HUES6 (cell line): ENCODE data around the gene SNX11.

Source experiments
- H3K27ac ChIP-seq: 2 replicates; pipeline ENCODE4 v1.7.0; 2013; ENCODE audit warnings: low read depth, mild to moderate bottlenecking, low read length, inconsistent platforms
- H3K27me3 ChIP-seq: 2 replicates; pipeline ENCODE4 v1.6.1; 2013; ENCODE audit warnings: low read length; ENCODE audit not compliant: control insufficient read depth, insufficient read depth
- H3K36me3 ChIP-seq: 2 replicates; pipeline ENCODE4 v1.6.1; 2013; ENCODE audit warnings: low read length; ENCODE audit not compliant: control insufficient read depth, insufficient read depth
- H3K4me1 ChIP-seq: 2 replicates; pipeline ENCODE4 v1.6.1; 2013; ENCODE audit warnings: low read length; ENCODE audit not compliant: control insufficient read depth, insufficient read depth
- H3K4me3 ChIP-seq: 2 replicates; pipeline ENCODE4 v1.5.1; 2013; ENCODE audit warnings: low read depth, low read length
- H3K9ac ChIP-seq: one replicate; pipeline ENCODE4 v1.6.1; 2013; ENCODE audit warnings: mild to moderate bottlenecking, low read length
- H3K9me3 ChIP-seq: 2 replicates; pipeline ENCODE4 v1.6.1; 2013; ENCODE audit warnings: low read depth, low read length; ENCODE audit not compliant: control insufficient read depth, insufficient read depth

SNX11 gene

DNA sequence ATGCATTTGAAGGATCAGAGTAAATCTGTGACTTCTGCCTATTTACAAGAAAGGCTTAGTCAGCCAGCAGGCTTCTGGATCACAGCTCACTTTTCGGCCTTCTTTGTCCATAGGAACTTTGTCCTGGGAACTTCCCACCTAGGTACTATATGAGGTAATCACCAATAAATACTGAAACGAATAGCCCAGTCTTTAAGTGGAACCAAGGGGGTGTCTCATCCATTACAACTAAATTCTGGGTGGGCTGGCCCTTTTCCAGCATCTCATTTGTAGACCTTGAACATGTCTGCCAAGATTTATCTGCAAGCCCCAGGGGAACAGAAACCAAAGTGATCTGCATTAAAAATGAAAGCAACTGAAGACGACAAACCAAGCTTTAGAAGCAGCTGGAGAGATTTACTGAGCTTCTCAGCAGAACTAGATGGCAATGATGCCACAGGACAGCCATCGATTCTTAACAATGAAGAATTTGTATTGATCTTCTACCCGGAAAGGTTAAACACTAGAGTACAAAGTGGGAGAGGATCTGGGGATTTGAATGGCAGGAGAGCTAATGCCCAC, 55.5 kb downstream of the SNX11 start:
- no peaks in the 10 kb centered on the region for H3K36me3 ChIP-seq
- no peak overlapping the region for H3K9ac ChIP-seq
- peaks cover 50% of the 10 kb centered on the region for H3K4me1 ChIP-seq
- H3K27me3 ChIP-seq: peaks cover 5% of the 10 kb centered on the region; the same call in 1 of the 2 replicates
- no peak overlapping the region for H3K4me3 ChIP-seq
- no peak overlapping the region for H3K27ac ChIP-seq
- H3K9me3 ChIP-seq: no peaks in the 10 kb centered on the region

DNA sequence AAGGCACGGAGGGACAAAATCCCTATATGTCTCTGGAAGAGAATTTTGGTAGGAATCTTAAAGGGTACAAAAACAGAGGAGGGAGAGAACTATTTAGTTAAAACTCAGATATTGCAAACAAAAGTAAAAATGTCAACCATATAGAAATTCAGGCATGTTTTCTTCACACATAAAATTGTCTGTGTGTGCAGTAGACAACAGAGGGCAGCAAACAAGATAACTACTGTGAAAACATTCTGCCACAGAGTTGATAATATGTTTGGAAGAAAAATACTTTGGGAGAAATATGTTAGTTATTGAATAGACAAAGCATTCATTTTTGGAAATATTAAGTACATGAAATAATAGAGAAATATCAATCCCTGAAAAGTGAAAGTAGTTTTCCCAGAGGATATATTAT, 56.2 kb downstream of the SNX11 start:
- H3K9me3 ChIP-seq: no peaks in the 10 kb centered on the region
- peaks cover 5% of the 10 kb centered on the region; the same call in 1 of the 2 replicates for H3K27me3 ChIP-seq
- no peak overlapping the region for H3K9ac ChIP-seq
- no peak overlapping the region for H3K27ac ChIP-seq
- peaks cover 52% of the 10 kb centered on the region for H3K4me1 ChIP-seq
- H3K4me3 ChIP-seq: no peak overlapping the region
- H3K36me3 ChIP-seq: no peaks in the 10 kb centered on the region

DNA sequence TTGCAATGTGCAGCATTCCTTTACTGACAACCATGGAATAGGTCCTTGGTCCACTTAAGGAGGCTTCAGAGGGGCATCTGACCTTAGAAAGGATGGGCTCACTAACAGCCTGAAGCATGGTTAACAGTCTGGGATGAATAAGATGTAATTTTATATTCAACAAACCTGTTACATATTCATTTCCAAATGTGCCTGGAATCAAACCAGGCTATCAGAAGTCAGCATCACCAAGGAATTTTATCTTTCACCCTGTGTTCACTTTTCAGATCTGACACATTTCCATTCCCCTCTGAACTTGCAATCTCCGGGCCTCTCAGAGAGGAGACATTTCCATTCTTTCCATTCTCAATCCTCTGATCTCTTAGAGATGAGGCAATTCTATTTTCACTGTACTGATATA, 62.4 kb downstream of the SNX11 start:
- H3K4me3 ChIP-seq: no peak overlapping the region
- H3K36me3 ChIP-seq: no peaks in the 10 kb centered on the region
- H3K27ac ChIP-seq: no peak overlapping the region
- peaks cover 11% of the 10 kb centered on the region; the same call in 1 of the 2 replicates for H3K4me1 ChIP-seq
- H3K9me3 ChIP-seq: no peaks in the 10 kb centered on the region
- H3K9ac ChIP-seq: no peak overlapping the region
- no peaks in the 10 kb centered on the region for H3K27me3 ChIP-seq
